ENCODE measurements around the gene FARS2.

FARS2 gene

GRCh38 chr6:5747379-5747778 is 486.1 kb downstream of the FARS2 start:
- Histone ChIP-seq H3K27ac (ENCODE audit: insufficient read depth in 1 of 2, low read depth in 1 of 2, low read length in 2 of 2, poor library complexity in 1 of 2, severe bottlenecking in 2 of 2) (no peak overlapping the region), H3K9me3 (ENCODE audit: control extremely low read depth in 1 of 5, control insufficient read depth in 4 of 5, insufficient read depth in 2 of 5, low read depth in 1 of 5, low read length in 4 of 5) (no peaks in the 10 kb centered on the region), H3K4me3 (ENCODE audit: control insufficient read depth in 1 of 7, extremely low read depth in 1 of 7, insufficient read depth in 4 of 7, low read depth in 2 of 7, low read length in 6 of 7) (no peak overlapping the region), H3K36me3 (ENCODE audit: control insufficient read depth in 4 of 4, insufficient read depth in 4 of 4, low read length in 3 of 4) (no peaks in the 10 kb centered on the region), H3K27me3 (replicated peaks in 2 of 5; ENCODE audit: control insufficient read depth in 4 of 5, insufficient read depth in 5 of 5, low read length in 4 of 5) (no peaks in the 10 kb centered on the region), H3K4me1 (ENCODE audit: control extremely low read depth in 1 of 4, control insufficient read depth in 4 of 4, insufficient read depth in 4 of 4, low read length in 3 of 4) (peaks cover 0 to 4% (median 0%) of the 10 kb centered on the region in 4 experiments)
- CTCF ChIA-PET: no interaction called here
- DNase-seq: no peak
- POLR2A ChIA-PET: no interaction called here
- WGBS (ENCODE audit: insufficient coverage): no CpG with 5 or more reads among the region's 2 CpGs

GRCh38 chr6:5749016-5749650 is 487.8 kb downstream of the FARS2 start:
- Histone ChIP-seq H3K36me3 (ENCODE audit: control insufficient read depth in 4 of 4, insufficient read depth in 4 of 4, low read length in 3 of 4) (no peaks in the 10 kb centered on the region), H3K4me3 (ENCODE audit: control insufficient read depth in 1 of 7, extremely low read depth in 1 of 7, insufficient read depth in 4 of 7, low read depth in 2 of 7, low read length in 6 of 7) (no peak overlapping the region), H3K9me3 (ENCODE audit: control extremely low read depth in 1 of 5, control insufficient read depth in 4 of 5, insufficient read depth in 2 of 5, low read depth in 1 of 5, low read length in 4 of 5) (peaks cover 2 to 10% (median 7%) of the 10 kb centered on the region in 5 experiments), H3K4me1 (ENCODE audit: control extremely low read depth in 1 of 4, control insufficient read depth in 4 of 4, insufficient read depth in 4 of 4, low read length in 3 of 4) (no peaks in the 10 kb centered on the region), H3K27ac (ENCODE audit: insufficient read depth in 1 of 2, low read depth in 1 of 2, low read length in 2 of 2, poor library complexity in 1 of 2, severe bottlenecking in 2 of 2) (no peak overlapping the region), H3K27me3 (replicated peaks in 2 of 5; ENCODE audit: control insufficient read depth in 4 of 5, insufficient read depth in 5 of 5, low read length in 4 of 5) (no peaks in the 10 kb centered on the region)
- POLR2A ChIA-PET: no interaction called here
- WGBS (ENCODE audit: insufficient coverage): 92% methylated on average over 3 of the region's 6 CpGs
- DNase-seq: no peak
- CTCF ChIA-PET: no interaction called here

- peaks cover 2 to 16% (median 12%) of the 10 kb centered on the region in 5 experiments for H3K9me3 ChIP-seq (ENCODE audit: control extremely low read depth in 1 of 5, control insufficient read depth in 4 of 5, insufficient read depth in 2 of 5, low read depth in 1 of 5, low read length in 4 of 5)
- no peak overlapping the region for H3K4me3 ChIP-seq (ENCODE audit: control insufficient read depth in 1 of 7, extremely low read depth in 1 of 7, insufficient read depth in 4 of 7, low read depth in 2 of 7, low read length in 6 of 7)
- H3K27ac ChIP-seq (ENCODE audit: insufficient read depth in 1 of 2, low read depth in 1 of 2, low read length in 2 of 2, poor library complexity in 1 of 2, severe bottlenecking in 2 of 2): no peak overlapping the region
- H3K36me3 ChIP-seq (ENCODE audit: control insufficient read depth in 4 of 4, insufficient read depth in 4 of 4, low read length in 3 of 4): no peaks in the 10 kb centered on the region
- WGBS (ENCODE audit: insufficient coverage): 98% methylated on average over 9 of the region's 9 CpGs
- POLR2A ChIA-PET: no interaction called here
- H3K27me3 ChIP-seq (replicated peaks in 2 of 5; ENCODE audit: control insufficient read depth in 4 of 5, insufficient read depth in 5 of 5, low read length in 4 of 5): no peaks in the 10 kb centered on the region
- no peak for DNase-seq
- H3K4me1 ChIP-seq (ENCODE audit: control extremely low read depth in 1 of 4, control insufficient read depth in 4 of 4, insufficient read depth in 4 of 4, low read length in 3 of 4): no peaks in the 10 kb centered on the region
- CTCF ChIA-PET: no interaction called here
Measured at GRCh38 chr6:5749651-5750215, 488.4 kb downstream of the FARS2 start.

- POLR2A ChIA-PET: no interaction called here
- no peak for DNase-seq
Measured at GRCh38 chr6:5751525-5752390, 490.4 kb downstream of the FARS2 start.

GRCh38 chr6:5752391-5752680 is 491.0 kb downstream of the FARS2 start:
- Histone ChIP-seq H3K27me3 (replicated peaks in 2 of 5; ENCODE audit: control insufficient read depth in 4 of 5, insufficient read depth in 5 of 5, low read length in 4 of 5) (no peaks in the 10 kb centered on the region), H3K9me3 (ENCODE audit: control extremely low read depth in 1 of 5, control insufficient read depth in 4 of 5, insufficient read depth in 2 of 5, low read depth in 1 of 5, low read length in 4 of 5) (peaks cover 2 to 29% (median 16%) of the 10 kb centered on the region in 5 experiments), H3K4me3 (ENCODE audit: control insufficient read depth in 1 of 7, extremely low read depth in 1 of 7, insufficient read depth in 4 of 7, low read depth in 2 of 7, low read length in 6 of 7) (no peak overlapping the region), H3K4me1 (ENCODE audit: control extremely low read depth in 1 of 4, control insufficient read depth in 4 of 4, insufficient read depth in 4 of 4, low read length in 3 of 4) (no peaks in the 10 kb centered on the region), H3K36me3 (ENCODE audit: control insufficient read depth in 4 of 4, insufficient read depth in 4 of 4, low read length in 3 of 4) (peaks cover 0 to 4% (median under 1%) of the 10 kb centered on the region in 4 experiments), H3K27ac (ENCODE audit: insufficient read depth in 1 of 2, low read depth in 1 of 2, low read length in 2 of 2, poor library complexity in 1 of 2, severe bottlenecking in 2 of 2) (no peak overlapping the region)
- ChIA-PET POLR2A (no interaction called here), CTCF (no interaction called here)
- peak in 1 of 3 donors; percentile 24 for DNase-seq
- WGBS (ENCODE audit: insufficient coverage): 91% methylated on average over 3 of the region's 5 CpGs

More at GRCh38 chr6:5751525-5752390, 490.4 kb downstream of the FARS2 start:
- WGBS (ENCODE audit: insufficient coverage): 100% methylated on average over 3 of the region's 9 CpGs
- CTCF ChIA-PET: no interaction called here
- Histone ChIP-seq H3K36me3 (ENCODE audit: control insufficient read depth in 4 of 4, insufficient read depth in 4 of 4, low read length in 3 of 4) (peaks cover 0 to 4% (median under 1%) of the 10 kb centered on the region in 4 experiments), H3K27ac (ENCODE audit: insufficient read depth in 1 of 2, low read depth in 1 of 2, low read length in 2 of 2, poor library complexity in 1 of 2, severe bottlenecking in 2 of 2) (no peak overlapping the region), H3K4me1 (ENCODE audit: control extremely low read depth in 1 of 4, control insufficient read depth in 4 of 4, insufficient read depth in 4 of 4, low read length in 3 of 4) (no peaks in the 10 kb centered on the region), H3K4me3 (ENCODE audit: control insufficient read depth in 1 of 7, extremely low read depth in 1 of 7, insufficient read depth in 4 of 7, low read depth in 2 of 7, low read length in 6 of 7) (no peak overlapping the region), H3K27me3 (replicated peaks in 2 of 5; ENCODE audit: control insufficient read depth in 4 of 5, insufficient read depth in 5 of 5, low read length in 4 of 5) (no peaks in the 10 kb centered on the region), H3K9me3 (ENCODE audit: control extremely low read depth in 1 of 5, control insufficient read depth in 4 of 5, insufficient read depth in 2 of 5, low read depth in 1 of 5, low read length in 4 of 5) (peaks cover 2 to 29% (median 16%) of the 10 kb centered on the region in 5 experiments)

GRCh38 chr6:5753209-5753608 is 491.9 kb downstream of the FARS2 start:
- H3K27ac ChIP-seq (ENCODE audit: insufficient read depth in 1 of 2, low read depth in 1 of 2, low read length in 2 of 2, poor library complexity in 1 of 2, severe bottlenecking in 2 of 2): no peak overlapping the region
- H3K9me3 ChIP-seq (ENCODE audit: control extremely low read depth in 1 of 5, control insufficient read depth in 4 of 5, insufficient read depth in 2 of 5, low read depth in 1 of 5, low read length in 4 of 5): peaks cover 2 to 29% (median 16%) of the 10 kb centered on the region in 5 experiments
- CTCF ChIA-PET: interaction anchor here (0.6 kb wide), 1 partner anchor 215 kb away, joined by 4 read pairs; no protein-coding TSS in a partner anchor
- POLR2A ChIA-PET: no interaction called here
- no peaks in the 10 kb centered on the region for H3K27me3 ChIP-seq (replicated peaks in 2 of 5; ENCODE audit: control insufficient read depth in 4 of 5, insufficient read depth in 5 of 5, low read length in 4 of 5)
- peaks cover 0 to 4% (median under 1%) of the 10 kb centered on the region in 4 experiments for H3K36me3 ChIP-seq (ENCODE audit: control insufficient read depth in 4 of 4, insufficient read depth in 4 of 4, low read length in 3 of 4)
- no peaks in the 10 kb centered on the region for H3K4me1 ChIP-seq (ENCODE audit: control extremely low read depth in 1 of 4, control insufficient read depth in 4 of 4, insufficient read depth in 4 of 4, low read length in 3 of 4)
- H3K4me3 ChIP-seq (ENCODE audit: control insufficient read depth in 1 of 7, extremely low read depth in 1 of 7, insufficient read depth in 4 of 7, low read depth in 2 of 7, low read length in 6 of 7): no peak overlapping the region
- 100% methylated on average over 4 of the region's 4 CpGs for WGBS (ENCODE audit: insufficient coverage)
- DNase-seq: no peak

- Histone ChIP-seq H3K9me3 (ENCODE audit: control extremely low read depth in 1 of 5, control insufficient read depth in 4 of 5, insufficient read depth in 2 of 5, low read depth in 1 of 5, low read length in 4 of 5) (peaks cover 2 to 29% (median 18%) of the 10 kb centered on the region in 5 experiments), H3K4me3 (ENCODE audit: control insufficient read depth in 1 of 7, extremely low read depth in 1 of 7, insufficient read depth in 4 of 7, low read depth in 2 of 7, low read length in 6 of 7) (no peak overlapping the region), H3K27me3 (replicated peaks in 2 of 5; ENCODE audit: control insufficient read depth in 4 of 5, insufficient read depth in 5 of 5, low read length in 4 of 5) (no peaks in the 10 kb centered on the region), H3K36me3 (ENCODE audit: control insufficient read depth in 4 of 4, insufficient read depth in 4 of 4, low read length in 3 of 4) (peaks cover 0 to 4% (median under 1%) of the 10 kb centered on the region in 4 experiments), H3K4me1 (ENCODE audit: control extremely low read depth in 1 of 4, control insufficient read depth in 4 of 4, insufficient read depth in 4 of 4, low read length in 3 of 4) (no peaks in the 10 kb centered on the region), H3K27ac (ENCODE audit: insufficient read depth in 1 of 2, low read depth in 1 of 2, low read length in 2 of 2, poor library complexity in 1 of 2, severe bottlenecking in 2 of 2) (no peak overlapping the region)
- ChIA-PET POLR2A (no interaction called here), CTCF (no interaction called here)
- WGBS (ENCODE audit: insufficient coverage): no CpG with 5 or more reads among the region's 2 CpGs
- no peak for DNase-seq
Measured at GRCh38 chr6:5754904-5755303, 493.6 kb downstream of the FARS2 start.
